Stomach (tissue), 9 donors: ENCODE results near the gene TESK1. TPM values are rescaled to one million over a fixed set of nuclear protein-coding genes. Genes with fewer than 3 reads are reported as not detected.
"Not testable (repeated sequence)": the region's sequence is repeated elsewhere in the genome, so short reads cannot be mapped to it uniquely, and the experiment has no call there.

Experiments used
- DNase-seq, 2 donors: peaks; one replicate each; pipeline versions ENCODE4 v3.0.0 to v3.0.0-alpha.2; 2013 to 2019
- H3K27ac ChIP-seq, 5 donors: fragments of 200-600 bp in 4 of 5; sonication (generic) in 4 of 5; one replicate each; pipeline ENCODE4 v1.5.1; 2013 to 2019; ENCODE audit warnings: mild to moderate bottlenecking in 1 of 5, moderate library complexity in 1 of 5
- H3K27me3 ChIP-seq, 3 donors: fragments of 200-600 bp; sonication (generic); one replicate each; pipeline ENCODE4 v1.5.1; 2017 to 2019; ENCODE audit warnings: mixed run types in 1 of 3
- H3K36me3 ChIP-seq, 4 donors: fragments of 200-600 bp; sonication (generic); 1 replicate in 3 of 4; 2 replicates in 1 of 4; pipeline ENCODE4 v1.5.1; 2016 to 2019
- H3K4me1 ChIP-seq, 4 donors: fragments of 200-600 bp; sonication (generic); one replicate each; pipeline ENCODE4 v1.5.1; 2016 to 2019
- H3K4me3 ChIP-seq, 4 donors: fragments of 200-600 bp; sonication (generic) in 3 of 4; one replicate each; pipeline ENCODE4 v1.5.1; 2016 to 2019; ENCODE audit warnings: mild to moderate bottlenecking in 1 of 4
- H3K9me3 ChIP-seq, 4 donors: fragments of 200-600 bp; sonication (generic); one replicate each; pipeline ENCODE4 v1.5.1; 2016 to 2019
- CTCF ChIP-seq, 7 experiments: fragments of 450-650 bp in 4 of 7; fragments of 200-600 bp in 3 of 7; sonication (generic) in 3 of 7; IDR thresholded peaks; one replicate each; pipeline ENCODE4 v1.5.1; 2016 to 2019; ENCODE audit warnings: antibody characterized with exemption in 7 of 7, control low read depth in 2 of 7, mild to moderate bottlenecking in 1 of 7
- EP300 ChIP-seq: sonication (generic); formaldehyde crosslinking; IDR thresholded peaks from one replicate; pipeline ENCODE4 v1.6.1; 2017; ENCODE audit warnings: antibody characterized with exemption
- POLR2A ChIP-seq, 4 donors: fragments of 450-650 bp; IDR thresholded peaks; one replicate each; pipeline ENCODE4 v1.6.1; 2016; ENCODE audit warnings: antibody characterized with exemption in 4 of 4, control low read depth in 2 of 4, mild to moderate bottlenecking in 1 of 4, moderate library complexity in 1 of 4
- POLR2AphosphoS5 ChIP-seq, 3 donors: sonication (generic); formaldehyde crosslinking; IDR thresholded peaks; one replicate each; pipeline ENCODE4 v1.6.1; 2016; ENCODE audit warnings: antibody characterized with exemption in 3 of 3
- WGBS, 5 donors: extraction: QIAGEN DNeasy Blood & Tissue Kit in 3 of 5; methylation state at CpG; one replicate each; pipeline versions ENCODE4 v1.1.5 to v1.1.7; 2013 to 2018; 5-methylcytosine and 5-hydroxymethylcytosine counted together
- intact Hi-C: fragments of 100-400 bp; cut with DNase I; formaldehyde crosslinking; loops from one replicate; pipeline ENCODE4 v1.15.1; 2023; ENCODE audit warnings: low total_unique reads
- polyA plus RNA-seq, 3 donors: library from polyadenylated mRNA; stranded (reverse); fragments of 200-250 nt; gene quantifications; one replicate each; pipeline ENCODE4 v1.2.3, GENCODE V29; 2013
- total RNA-seq, 5 donors: library from RNA; depleted of rRNA; stranded (reverse); fragments of >200 nt; gene quantifications; one replicate each; pipeline versions ENCODE4 v1.1.0 to v1.2.3, GENCODE V29; 2014 to 2016
- donor health status: healthy with polysubstance abuse.
- donor health status: Bipolar disorder and iron deficiency.
- donor health status: healthy.

TESK1 gene
- total and polyA plus RNA-seq, 8 donors, result 11.9 to 56.8 (median 31.1) TPM

- H3K27me3 ChIP-seq, result no peaks in the 10 kb centered on the region
- DNase-seq, result no peak
- H3K4me3 ChIP-seq, result no peak overlapping the region
- no peaks in the 10 kb centered on the region for H3K4me1 ChIP-seq
- WGBS, 5 donors, result 84 to 91% (median 88%) methylated on average over 5 of the region's 5 CpGs
- H3K9me3 ChIP-seq, result no peaks in the 10 kb centered on the region
- TF ChIP-seq POLR2A (IDR thresholded peaks at IDR 0.05), result no peak
- TF ChIP-seq EP300, result no peak
- no peak for TF ChIP-seq POLR2AphosphoS5 (IDR thresholded peaks at IDR 0.05)
- no peak for TF ChIP-seq CTCF (IDR thresholded peaks at IDR 0.05)
- intact Hi-C loops, result loop anchor here (10.0 kb wide), 1 partner anchor 65 kb away; a partner anchor contains a TSS
- no peak overlapping the region for H3K27ac ChIP-seq
- no peaks in the 10 kb centered on the region for H3K36me3 ChIP-seq
Measured at GRCh38 chr9:35629597-35629996, 24.5 kb downstream of the TESK1 start.

GRCh38 chr9:35635730-35636129 lies 30.7 kb downstream of the TESK1 start:
- no peak for DNase-seq
- H3K4me3 ChIP-seq, result no peak overlapping the region
- no peaks in the 10 kb centered on the region for H3K27me3 ChIP-seq
- H3K9me3 ChIP-seq, result no peaks in the 10 kb centered on the region
- H3K36me3 ChIP-seq, result peaks cover 0 to 5% (median 2%) of the 10 kb centered on the region in 4 donors
- intact Hi-C loops, result no loop called here
- peak overlapping the region in 1 of 5 donors; percentile 1 for H3K27ac ChIP-seq
- TF ChIP-seq CTCF (IDR thresholded peaks at IDR 0.05) (no peak), EP300 (no peak), POLR2AphosphoS5 (IDR thresholded peaks at IDR 0.05) (no peak), POLR2A (IDR thresholded peaks at IDR 0.05) (no peak)
- peaks cover 0 to 5% (median 0%) of the 10 kb centered on the region in 4 donors for H3K4me1 ChIP-seq

DNA sequence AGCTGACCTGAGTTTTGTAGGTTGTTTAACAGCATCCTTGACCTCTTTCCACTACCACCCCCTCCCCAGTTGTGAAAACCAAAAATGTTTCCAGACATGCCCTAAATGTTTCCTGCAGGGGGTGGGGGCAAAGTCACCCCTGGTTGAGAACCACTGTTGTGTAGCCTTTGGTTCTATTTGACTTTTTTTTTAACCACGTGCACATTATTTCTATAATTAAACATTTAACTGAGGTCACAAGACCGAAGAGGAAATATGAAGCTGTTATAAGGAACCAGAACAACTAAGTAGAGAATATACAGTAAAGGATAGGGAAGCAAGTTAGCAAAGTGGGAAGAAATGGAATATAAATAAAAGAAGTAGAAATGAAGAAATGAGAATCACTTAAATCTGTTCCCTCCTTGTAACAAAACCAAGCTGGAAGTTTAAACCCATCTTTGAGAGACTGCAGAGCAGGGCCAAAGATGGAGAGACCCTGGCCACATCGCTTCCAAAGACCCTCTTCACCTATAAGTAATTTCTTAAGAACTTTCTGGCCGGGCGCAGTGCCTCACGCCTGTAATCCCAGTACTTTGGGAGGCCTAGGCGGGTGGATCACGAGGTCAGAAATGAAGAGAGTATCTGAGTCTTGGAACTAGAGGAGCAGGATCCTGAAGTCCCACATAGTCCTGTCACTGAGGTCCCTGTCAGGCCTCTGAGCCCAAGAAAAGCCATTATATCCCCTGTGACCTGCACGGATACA lies 31.2 kb downstream of the TESK1 start:
- H3K27me3 ChIP-seq, result no peaks in the 10 kb centered on the region
- H3K9me3 ChIP-seq, result no peaks in the 10 kb centered on the region
- no peak for TF ChIP-seq POLR2A (IDR thresholded peaks at IDR 0.05)
- TF ChIP-seq POLR2AphosphoS5 (IDR thresholded peaks at IDR 0.05), result no peak
- no peak for TF ChIP-seq CTCF (IDR thresholded peaks at IDR 0.05)
- TF ChIP-seq EP300, result no peak
- intact Hi-C loops, result no loop called here
- 69 to 81% (median 74%) methylated on average over 7 to 9 of the region's 9 CpGs for WGBS, 5 donors
- peak overlapping the region in 3 of 5 donors; percentile 3 to 12 (median 10) for H3K27ac ChIP-seq
- H3K4me1 ChIP-seq, result peaks cover 0 to 5% (median 0%) of the 10 kb centered on the region in 4 donors
- no peak overlapping the region for H3K4me3 ChIP-seq
- no peak for DNase-seq
- H3K36me3 ChIP-seq, result peaks cover 0 to 7% (median 5%) of the 10 kb centered on the region in 4 donors

DNA sequence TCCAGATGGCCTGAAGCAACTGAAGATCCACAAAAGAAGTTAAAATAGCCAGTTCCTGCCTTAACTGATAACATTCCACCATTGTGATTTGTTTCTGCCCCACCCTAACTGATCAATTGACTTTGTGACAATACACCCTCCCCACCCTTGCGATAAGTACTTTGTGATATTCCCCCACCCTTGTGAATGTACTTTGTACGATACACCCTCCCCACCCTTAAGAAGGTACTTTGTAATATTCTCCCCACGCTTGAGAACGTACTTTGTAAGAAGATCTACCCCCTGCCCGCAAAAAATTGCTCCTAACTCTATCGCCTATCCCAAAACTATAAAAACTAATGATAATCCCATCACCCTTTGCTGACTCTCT lies 31.8 kb downstream of the TESK1 start:
- H3K36me3 ChIP-seq, intact Hi-C loops, H3K27me3 ChIP-seq, H3K9me3 ChIP-seq, H3K4me1 ChIP-seq, H3K4me3 ChIP-seq, DNase-seq: not testable (repeated sequence)
- H3K27ac ChIP-seq, result peak overlapping the region in 3 of 5 donors; percentile 3 to 12 (median 10)
- 92 to 96% (median 94%) methylated on average over 6 of the region's 6 CpGs for WGBS, 5 donors

GRCh38 chr9:35637427-35637955 lies 32.4 kb downstream of the TESK1 start:
- H3K9me3 ChIP-seq, H3K36me3 ChIP-seq, DNase-seq, H3K4me1 ChIP-seq, intact Hi-C loops, H3K27me3 ChIP-seq, H3K4me3 ChIP-seq, H3K27ac ChIP-seq: not testable (repeated sequence)
- WGBS, 5 donors, result 88 to 97% (median 95%) methylated on average over 9 of the region's 9 CpGs

DNA sequence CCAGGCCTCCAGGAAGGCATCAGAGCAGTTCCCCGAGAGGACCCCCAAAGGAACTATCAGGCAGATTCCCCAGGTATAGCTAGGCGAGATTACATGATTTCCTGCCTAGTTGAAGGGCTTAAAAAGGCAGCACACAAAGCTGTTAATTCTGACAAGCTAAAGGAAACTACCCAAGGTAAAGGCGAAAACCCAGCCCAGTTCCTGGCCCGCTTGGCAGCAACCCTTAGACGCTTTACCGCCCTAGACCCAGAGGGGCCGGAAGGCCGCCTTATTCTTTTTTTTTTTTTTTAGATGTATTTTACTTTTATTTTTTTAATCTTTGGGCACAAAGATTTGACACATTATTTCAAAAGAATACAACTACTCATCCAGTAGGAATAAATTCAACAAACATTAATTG lies 33.7 kb downstream of the TESK1 start:
- H3K4me1 ChIP-seq, H3K27ac ChIP-seq, H3K36me3 ChIP-seq, H3K4me3 ChIP-seq, H3K9me3 ChIP-seq, H3K27me3 ChIP-seq, DNase-seq, intact Hi-C loops: not testable (repeated sequence)
- 66 to 86% (median 73%) methylated on average over 6 to 7 of the region's 8 CpGs for WGBS, 5 donors

GRCh38 chr9:35639225-35639624 lies 34.2 kb downstream of the TESK1 start:
- 61 to 73% (median 65%) methylated on average over 1 of the region's 1 CpG for WGBS, 5 donors
- intact Hi-C loops, H3K27me3 ChIP-seq, DNase-seq, H3K4me3 ChIP-seq, H3K4me1 ChIP-seq, H3K9me3 ChIP-seq, H3K36me3 ChIP-seq: not testable (repeated sequence)
- peak overlapping the region in 1 of 5 donors; percentile 2 for H3K27ac ChIP-seq
